Stimulated activated CD4-positive, alpha-beta T cell treated with anti-CD3 and anti-CD28 coated beads, Interleukin-12 subunit alpha, Interleukin-12 subunit beta, amount 100 ng/mL, for 48 hours (primary cell): ENCODE data around the gene ANTXR2.

ENCODE experiments used
- DNase-seq, 3 donors: peaks; one replicate each; pipeline ENCODE4 v3.0.0-alpha.2; 2020; ENCODE audit warnings: low read depth in 2 of 3, low spot score in 1 of 3

Gene ANTXR2

GRCh38 chr4:80092088-80092487 lies 19.1 kb upstream of the ANTXR2 start:
- DNase-seq: no peak

GRCh38 chr4:80091688-80092087 lies 18.7 kb upstream of the ANTXR2 start:
- DNase-seq: no peak

- DNase-seq: no peak
Observed at GRCh38 chr4:80091184-80091583, 18.2 kb upstream of the ANTXR2 start.

DNA sequence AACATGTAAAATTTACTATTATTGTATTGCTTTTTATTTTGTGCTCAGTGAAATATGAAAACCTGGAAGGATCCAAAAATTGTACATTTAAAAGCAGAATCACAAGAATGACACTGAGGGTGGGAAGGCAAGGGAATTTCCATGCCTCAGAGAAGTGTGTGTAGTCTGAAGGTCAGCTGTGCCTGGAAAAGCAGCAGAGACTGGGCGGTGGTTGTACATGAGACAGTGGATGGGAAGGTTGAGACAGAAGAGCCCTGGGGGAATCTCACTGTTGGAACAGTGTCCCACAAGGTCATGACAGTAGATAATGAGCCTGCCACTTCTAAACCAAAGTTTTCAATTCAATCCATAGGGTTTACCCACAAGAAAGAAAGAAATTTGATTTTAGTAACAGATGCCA lies 17.1 kb upstream of the ANTXR2 start:
- DNase-seq: no peak

- DNase-seq: no peak
Observed at GRCh38 chr4:80088471-80088870, 15.4 kb upstream of the ANTXR2 start.

- no peak for DNase-seq
Observed at GRCh38 chr4:80086296-80086695, 13.3 kb upstream of the ANTXR2 start.

- no peak for DNase-seq
Observed at GRCh38 chr4:80085081-80085480, 12.1 kb upstream of the ANTXR2 start.

GRCh38 chr4:80082693-80083092 lies 9.7 kb upstream of the ANTXR2 start:
- DNase-seq: no peak

DNA sequence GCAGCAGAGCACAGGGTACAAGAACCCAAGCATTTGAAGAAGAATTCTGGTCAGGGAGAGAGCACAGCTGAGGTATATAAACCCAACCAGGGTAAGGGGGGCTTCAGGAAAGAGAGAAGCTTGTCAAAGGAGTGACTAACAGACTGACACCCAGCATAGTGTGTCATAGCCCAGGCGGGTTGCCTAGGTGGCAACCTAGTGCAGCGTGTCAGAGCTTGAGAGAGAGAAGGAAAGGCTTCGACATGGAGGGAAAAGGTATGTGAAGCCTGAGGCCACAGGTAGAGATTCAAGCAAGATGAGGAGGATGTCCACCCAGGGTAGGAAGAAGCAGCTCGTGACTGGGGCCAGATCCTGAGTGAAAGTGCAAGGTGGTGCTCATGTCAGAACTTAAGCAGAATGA lies 8.5 kb upstream of the ANTXR2 start:
- DNase-seq: no peak

DNA sequence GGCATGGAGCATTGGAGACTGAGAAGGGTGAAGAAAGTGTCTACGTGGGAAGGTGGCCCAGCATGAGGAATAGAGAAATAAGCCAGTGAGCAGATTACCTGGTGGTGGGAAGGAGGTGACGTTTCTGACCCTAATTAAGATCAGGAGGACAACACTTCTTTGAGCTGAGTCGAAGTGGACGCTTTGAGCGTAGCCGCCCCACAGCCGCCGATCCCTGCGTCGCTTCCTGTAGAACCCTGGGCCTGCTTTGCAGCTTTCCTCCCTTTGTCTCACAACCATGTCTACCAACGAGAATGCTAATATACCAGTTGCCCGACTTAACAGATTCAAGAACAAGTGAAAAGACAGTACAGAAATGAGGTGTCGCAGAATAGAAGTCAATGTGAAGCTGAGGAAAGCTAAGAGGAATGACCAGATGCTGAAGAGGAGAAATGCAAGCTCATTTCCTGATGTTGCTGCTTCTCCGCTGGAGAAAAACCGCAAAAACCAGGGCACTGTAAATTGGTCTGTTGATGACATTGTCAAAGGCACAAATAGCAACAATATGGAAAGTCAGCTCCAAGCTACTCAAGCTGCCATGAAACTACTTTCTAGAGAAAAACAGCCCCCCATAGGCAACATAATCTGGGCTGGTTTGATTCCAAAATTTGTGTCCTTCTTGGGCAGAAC lies 6.4 kb upstream of the ANTXR2 start:
- no peak for DNase-seq

GRCh38 chr4:80078346-80079092 lies 5.5 kb upstream of the ANTXR2 start:
- no peak for DNase-seq

GRCh38 chr4:80077639-80078038 lies 4.6 kb upstream of the ANTXR2 start:
- DNase-seq: no peak

- no peak for DNase-seq
Observed at GRCh38 chr4:80076681-80077080, 3.7 kb upstream of the ANTXR2 start.

- DNase-seq: no peak
Observed at GRCh38 chr4:80075995-80076675, 3.1 kb upstream of the ANTXR2 start.

DNA sequence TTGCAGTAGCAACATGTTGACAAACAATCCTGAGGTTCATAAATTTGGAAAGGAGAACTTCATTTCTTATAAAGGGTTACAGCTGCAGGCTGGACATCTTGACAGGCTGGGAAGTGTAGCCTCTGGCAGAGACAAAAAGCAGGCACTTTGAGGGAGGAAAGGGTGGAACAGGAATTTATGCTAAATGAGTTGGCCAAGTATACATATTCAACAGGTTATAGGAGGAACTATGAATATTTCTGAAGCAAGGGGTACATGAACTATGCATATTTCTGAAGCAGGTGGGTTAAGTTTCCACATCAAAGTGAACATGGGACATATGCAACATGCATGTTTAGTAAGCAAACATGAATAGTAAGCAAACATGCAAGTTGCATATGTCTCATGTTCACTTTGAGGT lies 1.6 kb upstream of the ANTXR2 start:
- no peak for DNase-seq

- no peak for DNase-seq
Observed at GRCh38 chr4:80074069-80074468, 1.0 kb upstream of the ANTXR2 start.

DNA sequence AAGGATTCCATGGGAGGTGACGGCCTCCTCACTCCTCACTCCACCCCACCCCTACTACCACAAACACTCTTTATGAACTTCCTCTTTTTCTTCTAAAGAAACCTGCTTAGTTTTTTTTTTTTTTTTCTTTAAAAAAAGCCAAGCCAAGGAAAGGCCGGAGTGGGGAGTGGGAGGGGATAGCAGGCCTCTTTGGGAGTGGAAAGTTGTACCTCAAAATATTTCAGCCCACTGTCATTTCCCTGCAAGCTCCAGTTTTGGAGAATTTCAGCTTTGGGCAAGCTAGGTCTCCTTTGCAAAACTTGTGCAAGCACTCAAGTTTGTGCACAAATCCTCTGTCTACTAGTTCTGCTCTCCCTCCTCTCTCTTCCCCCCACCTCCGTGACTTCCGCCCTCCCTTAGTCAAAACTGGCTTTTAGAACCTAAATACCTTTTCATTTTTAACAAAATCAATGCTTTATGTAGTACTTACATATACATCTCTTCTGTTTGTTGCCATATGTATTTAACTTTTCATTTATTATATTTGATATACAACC lies 512 bp upstream of the ANTXR2 start:
- no peak for DNase-seq

DNA sequence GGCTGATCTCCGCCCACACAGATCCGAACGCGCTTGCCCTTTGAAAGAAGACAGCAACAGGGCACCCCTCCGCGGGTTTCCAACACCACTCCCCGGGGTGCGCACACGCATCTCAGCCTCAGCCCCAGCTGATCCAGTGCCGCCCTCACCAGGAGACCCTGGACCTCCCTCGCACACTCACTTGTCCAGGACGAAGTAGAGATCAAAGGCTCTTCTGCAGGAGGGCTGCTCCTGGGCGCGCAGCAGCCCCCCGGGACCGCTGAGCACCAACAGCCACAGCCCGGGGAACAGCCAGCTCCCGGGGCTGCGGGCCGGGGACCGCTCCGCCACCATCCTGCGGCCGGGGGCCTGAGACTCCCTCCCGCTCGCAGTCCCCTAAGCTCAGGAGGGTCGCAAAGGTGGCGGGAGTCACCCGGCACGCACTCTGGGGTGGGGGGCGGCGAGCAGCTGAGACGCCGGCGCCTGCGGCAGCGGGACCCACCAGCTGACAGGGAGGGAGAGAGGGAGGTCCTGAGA lies 743 bp downstream of the ANTXR2 start:
- DNase-seq: peak in 2 of 3 donors; percentile 40 to 50

DNA sequence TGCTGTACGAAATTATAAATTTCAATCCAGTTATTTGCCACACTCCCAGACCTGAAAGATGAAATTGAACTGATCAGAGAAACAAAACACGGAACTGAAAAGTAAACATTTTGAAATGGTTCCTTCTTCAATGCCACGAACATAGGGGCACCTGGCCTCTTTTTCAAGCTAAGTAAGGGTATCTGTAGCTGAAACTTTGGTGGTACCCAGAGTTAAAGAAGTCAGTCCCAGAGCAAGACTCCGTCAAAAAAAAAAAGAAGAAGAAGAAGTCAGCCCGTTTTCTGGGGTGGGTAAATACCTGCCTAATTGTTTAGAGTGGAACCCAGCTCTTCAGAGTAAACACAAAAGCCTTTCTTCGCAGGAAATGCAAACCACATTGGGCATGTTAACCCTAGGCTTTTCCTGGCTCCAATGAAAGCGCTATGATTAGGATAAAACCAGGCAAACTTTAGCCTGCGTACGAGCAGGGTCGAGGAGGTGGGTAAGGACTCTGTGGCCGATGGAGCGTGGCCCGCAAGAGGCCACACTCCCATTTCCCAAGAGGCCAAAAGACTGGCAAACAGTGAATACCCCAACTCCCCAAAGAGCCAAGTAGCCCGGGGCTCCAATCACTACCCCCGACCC lies 1.3 kb downstream of the ANTXR2 start:
- DNase-seq: no peak

DNA sequence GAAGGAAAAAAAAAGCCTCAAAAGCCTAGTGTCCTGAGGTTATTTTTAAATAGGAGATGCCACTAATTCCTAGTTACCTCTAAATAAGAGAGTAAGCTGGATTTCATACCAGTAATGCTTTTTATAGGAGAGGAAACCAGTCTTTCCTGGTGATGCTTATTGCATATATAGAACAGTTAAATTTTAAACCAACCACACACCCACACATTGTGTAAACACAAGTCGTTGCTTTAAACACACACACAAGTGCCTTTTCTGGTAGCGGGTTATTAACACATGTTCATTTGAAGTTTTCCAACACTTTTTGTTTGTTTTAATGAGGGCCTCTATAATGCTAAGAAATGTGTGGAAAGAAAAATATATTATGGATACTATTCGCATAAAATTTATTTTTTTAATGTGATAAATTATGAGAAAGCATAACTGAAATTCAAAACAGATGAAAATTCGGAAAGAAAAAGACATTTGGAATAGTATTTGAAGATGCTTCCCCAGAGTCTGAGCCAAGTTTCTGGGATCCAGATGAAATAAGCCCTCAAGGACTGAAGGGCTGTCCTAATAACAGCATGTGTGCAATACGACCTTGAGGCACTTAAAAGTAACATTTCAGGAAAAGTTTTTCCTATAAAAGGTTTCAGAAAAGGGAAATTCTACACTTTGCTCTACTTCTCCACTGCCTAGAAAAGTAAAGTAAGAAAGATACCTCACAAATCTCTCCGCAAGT lies 2.0 kb downstream of the ANTXR2 start:
- DNase-seq: no peak
